NCI-H2196 treated with DMSO at 0.1 percent for 48 hours (cell line): Measurements from ENCODE around the gene C22orf15.

Experiments
- DNase-seq: peaks from one replicate; lab custom pipeline; 2025; ENCODE audit not compliant: unreplicated experiment; lab: John Stamatoyannopoulos, UW

Gene C22orf15

DNA sequence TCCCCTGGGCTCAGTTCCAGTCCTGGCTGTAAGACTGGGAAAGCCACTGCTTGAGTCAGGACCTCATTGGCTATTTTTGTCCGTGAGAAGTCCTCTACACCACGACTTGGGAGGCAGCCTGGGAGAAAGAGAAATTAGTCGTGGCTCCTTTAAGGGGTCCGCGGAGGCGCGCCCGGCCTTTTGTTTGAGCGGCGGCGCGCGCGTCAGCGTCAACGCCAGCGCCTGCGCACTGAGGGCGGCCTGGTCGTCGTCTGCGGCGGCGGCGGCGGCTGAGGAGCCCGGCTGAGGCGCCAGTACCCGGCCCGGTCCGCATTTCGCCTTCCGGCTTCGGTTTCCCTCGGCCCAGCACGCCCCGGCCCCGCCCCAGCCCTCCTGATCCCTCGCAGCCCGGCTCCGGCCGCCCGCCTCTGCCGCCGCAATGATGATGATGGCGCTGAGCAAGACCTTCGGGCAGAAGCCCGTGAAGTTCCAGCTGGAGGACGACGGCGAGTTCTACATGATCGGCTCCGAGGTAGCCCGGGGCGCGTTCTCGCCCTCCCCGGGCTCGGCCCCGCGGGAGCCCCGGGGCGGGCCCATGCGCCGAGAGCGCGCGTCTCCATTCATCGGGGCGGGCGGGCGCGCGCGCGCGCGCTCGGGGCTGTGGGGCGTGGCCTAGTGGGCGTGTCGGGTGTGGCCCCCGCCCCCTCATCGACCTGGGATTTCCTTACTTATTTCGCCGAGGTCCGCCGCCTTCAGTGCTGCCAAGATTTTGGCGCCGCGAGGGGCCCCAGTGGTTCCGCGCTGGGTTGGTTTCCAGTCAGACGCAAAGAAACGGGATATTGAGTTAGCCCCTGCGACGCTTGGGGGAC is 24.2 kb downstream of the C22orf15 start, which contains the start of gene SMARCB1:
Gene SMARCB1 (plus strand): TSS at position 215 of the 848 bp plus-strand sequence. CDS start 204 bp downstream, at position 419.
- DNase-seq = peak; percentile 51

DNA sequence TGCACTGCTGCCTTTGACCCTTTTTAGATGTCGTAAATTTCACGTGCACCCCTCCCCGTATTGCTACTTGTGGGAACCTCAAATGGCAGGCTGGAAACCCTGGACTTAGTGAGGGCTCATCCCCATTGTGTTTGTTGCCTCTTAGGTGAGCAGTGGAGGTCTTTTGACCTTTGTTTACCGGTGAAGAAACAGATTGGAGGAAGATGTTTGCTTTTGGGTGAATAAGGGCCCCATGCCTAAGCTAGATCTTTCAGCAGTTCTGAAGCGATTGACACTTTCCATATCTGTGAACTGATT is 24.8 kb downstream of the C22orf15 start:
- DNase-seq = no peak

DNA sequence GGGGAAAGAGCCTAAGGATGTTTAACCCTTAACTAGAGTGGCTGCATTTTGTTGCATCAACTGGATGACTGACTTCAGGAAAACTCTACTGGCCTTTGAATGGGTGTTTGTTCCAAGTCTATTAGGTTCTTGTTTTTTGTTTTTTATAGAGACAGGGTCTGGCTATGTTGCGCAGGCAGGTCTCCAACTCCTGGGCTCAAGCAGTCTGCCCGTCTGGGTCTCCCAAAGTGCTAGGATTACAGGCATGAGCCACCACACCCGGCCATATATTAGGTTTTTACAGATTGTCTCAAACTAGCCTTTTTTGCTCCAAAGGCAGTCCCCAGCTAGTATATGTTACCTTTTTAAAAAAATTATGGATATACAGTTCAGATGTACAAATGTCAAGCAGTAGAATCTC is 25.1 kb downstream of the C22orf15 start:
- DNase-seq = no peak

DNA sequence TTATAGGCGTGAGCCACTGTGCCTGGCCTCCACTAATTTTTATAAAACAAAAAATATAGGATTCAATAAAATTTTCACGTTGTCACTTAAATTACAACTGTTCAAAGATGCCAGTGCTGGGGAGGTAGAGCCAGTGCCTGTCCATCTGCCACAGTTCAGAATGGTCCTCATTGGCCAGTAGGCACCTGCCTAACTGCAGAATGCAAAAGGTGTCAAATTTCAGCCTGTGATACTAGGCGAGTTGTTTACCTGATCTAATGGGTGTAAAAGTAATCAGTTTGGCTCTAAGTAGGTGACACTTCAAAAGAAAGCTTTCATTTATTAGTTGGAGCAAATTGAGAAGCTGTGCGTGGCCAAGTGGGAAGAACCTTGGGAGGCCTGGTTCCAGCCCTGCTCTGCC is 26.3 kb downstream of the C22orf15 start:
- DNase-seq = no peak

DNA sequence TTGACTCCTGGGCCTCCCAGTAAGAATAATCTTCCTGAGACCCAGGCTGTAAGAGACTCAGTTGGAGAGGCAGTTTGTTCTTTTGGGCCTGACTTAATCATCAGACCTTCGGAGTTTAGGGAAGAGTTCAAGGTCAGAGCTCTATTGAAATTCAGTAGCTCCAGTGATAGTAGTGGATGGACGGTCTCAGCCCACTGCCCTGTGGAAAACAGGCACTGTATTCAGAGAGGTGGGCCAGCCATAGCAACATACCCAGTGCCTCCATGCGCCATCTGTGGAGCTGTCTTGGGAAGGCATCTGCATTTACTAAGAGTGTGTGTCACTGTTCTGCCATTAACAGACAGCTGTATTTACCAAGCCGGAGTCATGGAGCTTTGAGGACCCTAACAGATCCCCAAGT is 26.8 kb downstream of the C22orf15 start:
- DNase-seq = no peak

DNA sequence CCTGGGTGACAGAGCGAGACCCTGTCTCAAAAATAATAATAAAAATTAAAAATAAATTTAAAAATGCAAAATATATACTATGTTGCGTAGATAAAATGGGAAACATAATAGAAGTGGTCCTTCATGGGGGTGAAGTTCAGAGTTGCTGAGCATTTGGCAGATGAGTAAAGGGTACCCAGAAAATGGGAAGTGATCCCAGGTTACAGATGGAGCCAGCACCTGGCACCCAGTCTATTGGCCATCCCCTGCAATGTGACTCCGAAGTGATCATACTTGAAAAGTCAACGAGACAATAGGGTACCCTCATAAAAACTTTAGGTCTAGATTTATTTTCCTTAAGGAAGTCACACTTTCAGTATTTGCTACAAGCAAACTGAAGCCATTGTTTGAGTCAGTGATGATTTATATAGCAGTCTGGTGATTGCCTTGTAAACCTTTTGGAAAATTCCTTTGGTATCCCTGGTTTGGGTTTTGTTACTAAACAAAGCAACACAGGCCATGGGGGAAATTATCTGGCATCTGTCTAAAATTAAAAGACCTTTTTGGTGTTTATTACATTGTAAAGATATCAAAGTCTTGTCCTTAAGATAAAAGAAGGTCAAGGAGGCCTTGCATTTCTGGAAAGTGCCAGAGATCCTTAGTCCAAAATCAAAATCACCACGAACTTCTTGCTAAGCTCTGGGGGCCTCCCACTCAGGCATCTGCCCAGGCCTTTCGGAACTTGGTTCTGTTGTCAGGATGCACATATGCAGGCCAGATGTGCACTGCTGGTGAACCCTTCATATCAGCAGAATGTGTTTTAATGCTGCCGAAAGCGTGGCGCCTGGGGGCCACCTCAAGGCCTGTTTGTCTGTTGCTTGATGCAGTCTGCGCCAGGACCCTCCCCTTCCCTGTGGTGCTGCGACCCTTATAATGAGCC is 28.3 kb downstream of the C22orf15 start:
- DNase-seq = no peak

DNA sequence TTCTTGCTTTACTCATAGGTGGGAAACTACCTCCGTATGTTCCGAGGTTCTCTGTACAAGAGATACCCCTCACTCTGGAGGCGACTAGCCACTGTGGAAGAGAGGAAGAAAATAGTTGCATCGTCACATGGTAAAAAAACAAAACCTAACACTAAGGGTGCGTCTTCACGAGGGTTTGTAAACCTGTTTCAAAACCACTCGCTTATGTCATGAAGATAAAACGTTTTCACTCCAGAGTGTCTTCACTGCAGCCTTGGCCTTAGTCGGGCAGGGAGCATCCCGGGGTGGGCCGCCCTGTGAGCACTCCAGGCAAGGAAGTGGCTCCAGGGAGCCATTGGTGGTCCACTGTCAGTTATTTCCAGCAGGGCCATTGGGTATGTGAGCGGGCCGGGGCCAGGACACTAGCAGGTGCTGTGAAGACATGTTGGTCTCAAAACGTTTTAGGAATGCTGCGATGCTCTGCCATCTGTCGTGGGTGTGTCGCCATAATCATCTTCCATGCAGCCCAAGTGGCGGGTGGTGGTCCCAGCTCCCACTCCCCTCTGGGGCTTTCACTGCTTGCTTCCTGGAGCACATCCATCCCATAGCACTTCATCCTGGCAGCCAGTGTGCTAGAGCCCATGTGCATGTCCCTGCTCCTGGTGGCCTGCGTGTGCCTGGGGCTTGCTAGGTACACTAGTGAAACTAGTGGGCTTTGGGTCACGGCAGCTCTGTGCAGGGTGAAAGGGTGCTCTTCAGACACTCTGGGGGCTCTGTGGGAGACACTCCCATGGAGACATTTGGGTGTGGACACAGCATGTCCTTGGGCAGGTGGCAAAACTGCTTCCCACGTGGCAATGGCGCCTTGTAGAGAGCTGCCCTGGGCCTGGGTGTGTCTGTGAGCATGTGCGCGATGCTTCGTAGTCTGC is 29.2 kb downstream of the C22orf15 start:
- no peak for DNase-seq

DNA sequence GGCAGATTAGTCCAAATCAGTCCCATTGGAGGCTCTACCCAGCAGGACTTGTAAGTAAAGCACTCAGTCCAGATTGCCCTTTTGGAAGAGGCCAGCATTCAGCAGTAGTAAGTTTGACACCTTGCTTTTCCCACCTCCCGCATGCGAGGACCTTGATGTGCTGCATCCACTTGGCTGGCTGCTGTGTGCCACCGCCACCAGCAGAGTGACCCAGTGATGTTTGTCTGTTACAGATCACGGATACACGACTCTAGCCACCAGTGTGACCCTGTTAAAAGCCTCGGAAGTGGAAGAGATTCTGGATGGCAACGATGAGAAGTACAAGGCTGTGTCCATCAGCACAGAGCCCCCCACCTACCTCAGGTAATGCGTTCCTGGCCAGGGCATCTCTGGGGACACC is 30.5 kb downstream of the C22orf15 start:
- no peak for DNase-seq

DNA sequence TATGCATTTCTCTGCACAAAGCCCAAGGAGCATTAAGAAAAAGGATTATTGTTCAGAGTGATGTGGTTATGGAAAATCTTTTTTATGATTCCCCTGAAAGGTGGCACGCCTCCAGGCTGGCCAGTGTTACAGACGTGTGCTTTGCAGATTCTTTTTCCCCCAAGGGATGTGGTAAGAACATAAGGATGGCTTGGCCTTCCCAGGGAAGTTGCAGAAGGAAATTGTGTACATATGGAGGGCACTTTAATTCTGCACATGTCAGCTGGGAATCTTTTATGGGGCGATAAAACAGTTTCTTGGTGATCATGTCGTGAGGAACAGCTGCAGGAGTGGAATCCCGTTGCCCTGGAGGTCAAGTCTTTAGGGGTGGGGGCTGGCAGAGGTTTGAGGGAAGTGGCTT is 33.7 kb downstream of the C22orf15 start:
- DNase-seq = no peak

DNA sequence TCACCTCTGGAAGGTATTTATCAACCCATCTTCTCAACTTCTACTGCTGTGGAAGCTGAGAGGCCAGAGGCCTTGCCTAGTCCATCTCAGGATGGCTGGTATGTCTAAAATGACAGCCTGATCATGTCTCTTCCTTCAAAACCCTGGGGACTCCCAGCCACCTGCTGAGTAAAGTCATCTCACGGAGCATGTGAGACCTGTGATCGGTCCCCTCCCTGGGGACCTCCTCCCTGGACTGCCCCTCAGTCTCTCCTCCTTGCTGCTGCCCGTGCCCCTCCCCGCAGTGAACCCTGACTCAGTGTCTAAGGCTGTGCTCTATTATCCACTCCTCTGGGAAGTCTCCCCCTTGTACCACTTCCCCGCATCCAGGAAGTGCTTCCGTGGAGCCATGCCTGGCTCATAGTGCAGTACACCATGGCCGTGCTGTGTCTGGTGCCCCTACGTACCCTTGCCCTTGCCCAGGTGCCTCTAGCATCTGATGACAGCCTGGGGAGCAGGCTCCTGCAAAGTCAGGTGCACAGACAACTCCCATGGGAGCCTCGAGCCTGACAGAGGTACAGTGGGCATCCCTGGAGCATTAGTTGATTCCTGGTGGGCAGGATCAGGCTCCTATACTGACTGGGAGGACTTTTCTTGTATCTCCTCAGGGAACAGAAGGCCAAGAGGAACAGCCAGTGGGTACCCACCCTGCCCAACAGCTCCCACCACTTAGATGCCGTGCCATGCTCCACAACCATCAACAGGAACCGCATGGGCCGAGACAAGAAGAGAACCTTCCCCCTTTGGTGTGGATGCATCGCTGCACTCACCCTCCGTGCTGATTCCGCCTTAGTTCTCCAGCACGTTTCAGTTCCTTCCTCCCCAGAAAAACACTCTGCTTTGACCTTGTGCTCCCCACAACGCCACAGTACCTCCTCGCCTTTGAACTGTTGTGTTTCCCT is 37.8 kb downstream of the C22orf15 start:
- DNase-seq = no peak

DNA sequence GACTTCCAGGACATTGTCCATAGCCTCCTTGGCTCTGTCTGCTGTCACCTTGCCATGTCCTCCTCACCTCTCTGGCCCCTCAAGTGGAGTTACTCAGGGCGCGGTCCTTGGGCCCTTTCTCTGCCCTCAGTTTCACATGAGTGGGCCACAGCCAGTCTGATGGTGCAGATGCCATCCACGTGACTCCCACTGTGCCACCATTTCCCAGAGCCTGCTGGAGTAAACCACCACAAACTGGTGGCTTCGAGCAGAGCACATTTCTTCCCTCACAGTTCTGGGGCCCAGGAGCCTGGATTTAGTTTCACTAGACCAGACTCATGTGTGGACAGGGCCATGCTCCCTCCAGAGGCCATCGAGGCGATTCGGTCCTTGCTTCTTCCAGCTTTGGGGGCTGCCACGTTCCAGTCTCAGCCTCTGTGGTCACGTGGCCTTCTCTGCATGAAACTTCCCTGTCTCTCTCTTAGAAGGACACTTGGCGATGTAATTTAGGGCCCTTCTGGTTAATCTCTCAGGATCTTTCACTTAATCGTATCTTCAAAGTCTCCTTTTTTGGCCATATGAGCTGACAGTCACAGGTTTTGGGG is 38.5 kb downstream of the C22orf15 start:
- DNase-seq = no peak

DNA sequence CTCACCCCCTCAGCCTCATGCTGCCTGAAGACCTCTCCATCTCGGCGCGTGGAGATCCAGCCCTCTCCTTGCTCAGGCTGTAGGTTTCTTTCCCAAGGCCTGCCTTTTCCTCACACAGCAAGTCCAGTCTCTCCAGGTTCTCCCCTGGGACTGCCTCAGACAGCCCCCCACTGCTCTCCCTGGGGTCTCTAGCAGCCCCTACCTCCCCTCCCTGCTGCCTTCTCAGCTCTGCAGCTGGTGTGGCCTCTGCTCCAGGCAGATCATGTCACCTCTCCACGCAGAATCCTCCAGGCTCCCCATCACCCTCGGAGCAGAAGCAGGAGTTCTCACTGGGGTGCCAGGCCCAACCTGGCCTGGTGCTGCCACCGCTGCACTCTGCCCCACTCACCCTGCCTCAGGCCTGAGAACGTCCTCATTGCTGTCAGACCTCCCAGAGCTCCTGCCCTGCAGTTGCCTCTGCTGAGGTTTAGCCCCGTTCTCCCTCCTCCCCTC is 39.1 kb downstream of the C22orf15 start:
- DNase-seq = no peak

DNA sequence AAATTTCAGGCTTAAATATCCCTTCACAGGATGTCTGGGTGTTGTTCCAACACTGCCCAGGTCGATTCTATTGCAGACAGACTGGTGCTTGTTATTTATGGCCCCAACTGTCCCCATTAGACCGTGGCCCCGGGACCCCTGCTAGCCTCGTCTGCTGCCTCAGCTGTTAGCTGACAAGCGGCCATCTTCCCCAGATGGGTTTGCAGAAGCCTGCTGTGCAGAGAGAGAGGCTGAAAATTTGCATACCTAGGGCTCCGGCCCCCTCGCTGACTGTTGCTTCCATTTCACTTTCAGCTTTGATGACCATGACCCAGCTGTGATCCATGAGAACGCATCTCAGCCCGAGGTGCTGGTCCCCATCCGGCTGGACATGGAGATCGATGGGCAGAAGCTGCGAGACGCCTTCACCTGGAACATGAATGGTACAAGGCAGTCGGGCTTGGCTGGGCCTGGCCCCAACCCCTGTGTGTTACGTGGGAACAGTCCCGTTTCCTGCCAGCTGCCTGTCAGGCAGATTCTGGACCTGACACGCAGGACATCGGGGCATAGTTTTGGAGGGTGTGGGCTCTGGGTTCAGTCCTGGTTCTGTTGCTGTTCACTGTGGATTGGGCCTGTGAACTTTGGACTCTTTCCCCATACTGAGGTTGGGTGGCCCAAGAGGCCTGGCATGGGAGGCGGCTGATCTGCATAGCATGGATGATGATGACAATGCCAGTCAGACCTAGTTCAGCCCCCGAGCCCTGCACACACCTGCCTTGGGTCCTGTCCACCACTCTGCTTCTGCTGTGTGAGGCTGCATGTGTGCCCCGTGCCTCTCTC is 40.4 kb downstream of the C22orf15 start:
- no peak for DNase-seq

DNA sequence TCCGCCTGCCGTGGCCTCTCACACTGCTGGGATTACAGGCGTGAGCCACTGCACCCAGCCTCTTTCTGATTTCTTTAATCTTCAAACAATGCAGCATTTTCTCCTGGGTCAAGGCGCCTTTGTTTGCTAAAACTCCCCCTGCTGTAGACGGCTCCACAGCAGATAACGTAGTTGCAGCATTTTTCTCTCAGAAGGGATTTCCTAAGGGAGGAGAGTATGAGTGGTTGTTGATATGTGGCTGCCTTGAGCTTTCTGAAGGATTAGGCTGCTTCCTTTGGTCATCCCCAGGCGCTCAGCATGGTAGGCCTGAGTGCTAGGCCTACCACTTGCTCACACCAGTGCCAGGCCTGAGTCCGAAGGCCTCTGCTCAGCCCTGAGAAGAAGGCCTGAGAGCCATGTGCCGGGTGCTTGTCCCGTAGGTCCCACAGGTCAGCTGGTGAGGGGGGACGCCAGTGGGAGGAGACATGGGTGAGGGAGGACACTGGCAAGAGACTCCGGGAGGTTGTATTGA is 42.0 kb downstream of the C22orf15 start:
- no peak for DNase-seq

DNA sequence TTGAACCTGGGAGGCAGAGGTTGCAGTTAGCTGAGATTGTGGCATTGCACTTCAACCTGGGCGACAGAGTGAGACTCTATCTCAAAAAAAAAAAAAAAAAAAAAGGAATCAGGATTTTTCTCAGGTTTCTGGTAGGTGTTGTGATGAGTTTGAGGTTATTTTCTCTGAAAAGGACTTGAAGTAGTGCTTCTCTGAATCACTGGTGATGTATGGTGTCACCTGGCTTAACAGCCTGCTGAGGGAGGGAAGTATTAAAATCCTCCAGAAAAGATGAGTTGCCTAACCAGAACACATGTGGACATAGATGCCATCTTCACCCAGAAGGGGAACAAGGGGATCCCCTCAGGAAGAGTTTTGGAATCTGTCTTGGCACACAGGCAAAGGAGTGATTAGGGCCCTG is 44.0 kb downstream of the C22orf15 start:
- DNase-seq = no peak

DNA sequence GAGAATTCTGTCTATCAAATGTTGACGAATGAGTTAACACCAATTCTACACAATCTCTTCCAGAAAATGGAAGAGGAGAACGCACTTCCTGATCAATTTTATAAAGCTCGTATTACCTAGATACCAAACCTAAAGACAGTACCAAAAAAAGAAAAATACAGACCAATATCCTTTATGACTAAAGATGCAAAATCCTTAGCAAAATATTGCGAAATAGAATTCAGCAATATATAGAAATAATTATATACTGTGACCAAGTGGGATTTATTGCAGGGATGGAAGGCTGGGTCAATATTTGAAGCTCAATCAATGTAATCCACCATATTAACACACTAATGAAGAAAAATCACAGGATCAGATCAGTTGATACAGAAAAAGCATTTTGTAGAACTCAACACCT is 49.6 kb downstream of the C22orf15 start:
- DNase-seq = no peak
